Amygdala (tissue), 56 donors: ENCODE data around the gene SIRPB2.
A peak's percentile ranks its signal among the peaks of the same experiment; 100 is the strongest.

Experiments used
- DNase-seq, 56 donors: peaks; one replicate each; lab custom pipeline; 2025; lab: John Stamatoyannopoulos, UW

Gene SIRPB2

DNA sequence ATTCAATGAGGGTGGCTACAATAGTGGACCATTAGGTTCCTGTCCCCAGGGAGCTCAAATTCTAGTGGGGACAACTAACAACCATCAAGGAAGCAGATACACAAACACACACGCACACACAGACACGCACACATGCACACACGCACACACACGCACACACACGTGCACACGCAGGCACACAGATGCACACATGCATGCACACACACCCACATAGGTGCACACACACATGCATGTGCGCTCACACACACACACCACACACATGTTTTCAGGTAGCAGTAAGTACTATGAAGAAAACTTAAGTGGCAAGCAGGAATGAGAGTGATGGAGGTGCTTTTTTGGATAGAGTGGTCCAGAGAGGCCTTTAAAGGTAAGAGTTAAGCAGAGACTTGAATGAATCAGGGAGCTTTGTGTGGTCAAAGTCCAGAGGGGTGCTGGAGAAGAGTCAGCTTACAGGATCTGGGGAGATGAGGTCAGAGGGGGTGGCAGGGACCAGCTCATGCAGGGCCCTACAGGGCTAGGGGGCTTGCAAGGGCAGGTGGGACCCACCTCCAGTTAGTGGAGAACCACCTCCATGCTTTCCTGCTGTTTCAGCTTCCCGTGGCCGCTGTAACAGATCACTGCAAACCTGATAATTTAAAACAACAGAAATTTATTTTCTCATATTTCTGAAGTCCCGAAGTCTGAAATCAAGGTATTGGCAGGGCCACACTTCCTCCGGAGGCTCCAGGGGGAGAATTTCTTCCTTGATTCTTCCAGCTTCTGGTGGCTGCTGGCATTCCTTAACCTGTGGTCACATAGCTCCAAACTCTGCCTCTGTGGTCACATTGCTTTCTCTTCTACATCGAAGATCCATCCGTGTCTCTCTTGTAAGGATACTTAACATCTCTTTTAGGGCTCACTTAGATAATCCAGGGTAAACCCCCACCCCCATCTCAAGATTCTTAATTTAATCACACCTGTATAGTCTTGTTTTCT lies 17.7 kb downstream of the SIRPB2 start:
- no peak for DNase-seq

DNA sequence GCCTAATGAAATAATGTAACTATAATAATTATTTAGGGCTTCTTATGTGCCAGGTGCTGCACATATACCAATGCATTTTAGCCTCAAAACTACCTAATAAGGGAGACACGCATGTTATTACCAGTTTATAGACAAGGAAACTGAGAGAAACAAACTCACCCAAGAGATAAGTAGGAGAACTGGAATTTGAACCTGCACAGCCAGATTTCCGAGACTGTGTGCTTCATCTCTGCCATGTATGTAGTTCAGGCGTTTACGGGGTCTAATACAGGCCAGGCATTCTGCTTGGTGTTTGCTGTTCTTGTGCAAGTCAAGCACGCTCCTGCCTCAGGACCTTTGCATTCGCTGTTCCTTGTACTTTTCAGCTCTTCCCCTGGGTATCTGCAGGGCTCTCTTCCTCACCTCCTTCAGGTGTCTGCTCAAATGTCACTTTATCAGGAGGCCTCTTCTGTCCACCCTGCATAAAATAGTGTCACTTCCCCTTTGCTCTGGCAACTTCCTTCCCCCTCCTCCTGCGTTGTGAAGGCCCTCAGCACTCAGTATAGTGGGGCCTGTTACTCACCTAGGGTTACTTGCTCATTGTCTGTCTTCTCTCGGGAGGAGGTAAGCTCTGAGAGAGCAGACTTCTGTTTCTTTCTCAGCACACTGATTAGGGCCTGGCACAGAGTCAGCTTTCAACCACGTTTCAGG lies 18.5 kb downstream of the SIRPB2 start:
- DNase-seq: no peak

DNA sequence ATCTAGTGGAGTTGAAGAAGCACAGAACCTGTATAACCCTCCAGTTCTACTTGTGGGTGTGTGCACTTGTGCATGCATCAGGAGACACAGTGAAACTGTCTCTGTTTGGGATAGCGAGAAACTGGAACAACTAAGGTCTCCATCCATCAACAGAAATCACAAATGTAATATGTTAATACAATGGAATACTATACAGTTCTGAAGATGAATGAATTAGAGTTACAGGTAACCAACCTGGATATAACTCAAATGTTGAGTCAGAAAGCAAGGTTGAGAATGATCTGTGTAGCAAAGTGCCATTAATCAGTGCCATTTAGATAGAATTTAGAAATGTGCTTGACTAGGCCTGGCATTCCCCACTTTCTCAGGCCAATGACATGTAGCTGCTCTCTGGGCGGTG lies 20.0 kb downstream of the SIRPB2 start:
- no peak for DNase-seq

DNA sequence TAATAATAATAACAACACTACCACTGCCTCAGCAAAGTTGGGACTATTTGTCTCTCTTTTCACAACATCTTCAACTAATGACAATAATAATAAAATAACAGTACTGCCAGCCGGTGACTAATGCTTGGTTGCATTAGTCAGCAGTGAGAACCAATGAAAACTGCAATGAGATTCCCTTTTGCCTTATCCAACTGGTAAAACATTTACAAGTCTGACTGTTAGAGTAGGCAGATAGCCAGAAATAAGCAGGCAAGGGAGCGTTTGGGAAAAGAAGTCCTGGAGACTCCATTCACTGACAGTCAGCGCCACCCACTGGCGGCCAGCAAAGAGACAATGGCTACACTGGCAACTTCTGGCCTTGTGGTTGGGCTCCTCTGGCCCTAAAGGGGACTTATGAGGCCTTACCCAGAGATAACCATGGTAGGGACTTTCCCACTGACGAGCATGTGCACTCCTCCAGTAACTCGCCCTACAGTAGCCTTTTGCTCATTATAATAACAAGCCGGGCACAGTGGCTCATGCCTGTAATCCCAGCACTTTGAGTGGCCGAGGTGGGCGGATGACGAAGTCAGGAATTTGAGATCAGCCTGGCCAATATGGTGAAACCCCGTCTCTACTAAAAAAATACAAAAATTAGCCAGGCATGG lies 21.2 kb downstream of the SIRPB2 start:
- DNase-seq: peak in 42 of 56 donors; percentile 2 to 69 (median 42)

DNA sequence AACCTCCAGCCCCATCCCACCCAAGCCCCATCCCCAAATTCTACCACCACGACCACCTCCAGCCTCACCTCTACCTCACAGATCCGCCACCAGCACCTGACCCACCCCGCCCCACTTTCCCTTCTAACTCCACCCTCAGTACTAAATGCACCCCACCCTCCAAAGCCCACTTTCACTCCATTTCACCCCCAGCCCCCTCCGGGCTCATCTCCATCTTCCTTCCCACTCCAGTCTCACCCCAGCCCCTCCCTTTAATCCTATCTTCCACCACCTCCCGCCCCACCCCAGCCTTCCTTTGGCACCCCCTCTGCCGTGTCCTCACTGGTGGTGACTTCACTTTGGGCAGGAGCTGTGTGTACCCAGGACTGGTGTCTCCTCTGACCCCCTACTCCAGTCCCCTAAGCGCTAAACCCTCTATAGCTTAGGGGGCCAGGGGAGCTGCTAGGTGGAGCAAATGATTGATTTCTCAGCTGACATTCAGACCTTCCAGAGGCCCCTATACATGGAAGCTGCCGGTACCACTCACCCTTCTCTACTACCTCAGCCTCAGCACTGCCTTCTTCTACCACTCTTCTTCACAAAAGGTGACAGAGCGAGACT lies 21.8 kb downstream of the SIRPB2 start:
- DNase-seq: no peak

DNA sequence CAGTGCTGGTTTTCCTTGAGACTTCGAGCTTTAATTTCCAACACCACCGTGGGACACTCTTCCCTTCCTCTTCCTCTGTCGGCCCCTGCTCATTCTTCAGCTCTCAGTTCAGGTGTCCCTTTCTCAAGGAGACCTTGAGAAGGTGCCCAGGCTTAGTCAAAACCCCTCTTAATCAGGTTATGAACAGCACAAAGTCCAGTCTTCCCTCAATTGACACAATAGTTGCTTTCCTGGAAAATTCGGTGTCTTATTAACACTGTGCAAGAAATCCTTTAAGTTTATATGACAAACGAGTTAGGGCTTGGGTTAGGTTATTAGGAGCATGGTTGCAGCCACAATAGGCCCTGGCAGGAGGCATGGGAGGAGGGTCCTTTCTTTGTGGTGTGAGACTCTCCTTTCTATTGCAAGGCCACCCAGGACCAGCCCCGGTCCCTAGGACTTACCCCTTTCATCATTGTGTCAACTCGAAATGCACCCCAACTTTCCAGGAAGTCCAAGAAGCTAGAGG lies 23.0 kb downstream of the SIRPB2 start:
- no peak for DNase-seq

DNA sequence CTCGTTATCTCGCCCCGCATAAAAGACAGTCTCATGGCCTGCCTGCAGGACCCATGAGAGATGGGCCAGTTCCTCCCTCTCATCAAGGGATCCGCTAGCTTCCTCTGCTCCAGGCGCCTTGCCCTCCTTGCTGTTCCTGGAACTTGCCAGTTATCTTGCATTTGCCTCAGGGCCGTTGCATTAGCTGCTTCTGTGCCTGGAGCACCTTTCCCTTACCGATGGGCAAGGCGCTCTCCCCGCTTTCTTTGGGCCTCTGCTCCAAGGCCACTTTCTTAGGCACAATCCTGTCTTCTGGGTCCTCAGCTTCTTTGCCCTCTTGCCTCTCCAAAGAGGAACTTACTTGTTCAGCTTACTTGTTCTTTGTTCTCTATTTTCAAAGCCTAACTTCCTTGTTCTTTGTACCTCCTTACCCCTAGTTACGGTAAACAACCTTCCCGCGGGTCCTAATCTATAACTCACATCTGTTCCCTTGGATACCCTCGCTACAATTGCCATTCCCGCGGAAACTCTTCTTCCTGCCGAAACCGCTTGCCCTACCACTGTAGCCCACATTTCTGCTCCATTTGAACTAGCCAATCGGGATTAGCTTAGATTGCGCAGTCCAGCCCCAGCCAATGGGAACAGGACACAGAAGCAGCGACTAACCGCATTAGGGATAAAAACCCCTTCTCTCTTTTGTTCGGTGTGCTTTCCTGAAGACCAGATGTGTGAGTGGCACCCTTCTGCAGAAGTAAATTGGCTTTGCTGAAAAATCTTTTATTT lies 23.7 kb downstream of the SIRPB2 start:
- peak in 13 of 56 donors; percentile 11 to 51 (median 28) for DNase-seq

DNA sequence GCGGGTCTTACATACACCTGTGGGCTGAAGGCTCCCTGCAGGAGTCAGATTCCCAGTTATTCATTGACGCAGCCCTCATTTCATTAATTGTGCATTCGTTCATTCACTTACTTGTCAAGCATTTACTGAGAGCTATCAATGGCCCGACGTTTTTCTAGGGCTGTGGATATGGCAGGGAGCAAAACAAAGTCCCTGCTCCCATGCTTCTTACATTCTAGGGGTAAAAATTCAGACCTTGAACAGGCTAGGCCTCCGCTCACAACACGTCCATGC lies 24.2 kb downstream of the SIRPB2 start:
- DNase-seq: peak in 1 of 56 donors; percentile 38

DNA sequence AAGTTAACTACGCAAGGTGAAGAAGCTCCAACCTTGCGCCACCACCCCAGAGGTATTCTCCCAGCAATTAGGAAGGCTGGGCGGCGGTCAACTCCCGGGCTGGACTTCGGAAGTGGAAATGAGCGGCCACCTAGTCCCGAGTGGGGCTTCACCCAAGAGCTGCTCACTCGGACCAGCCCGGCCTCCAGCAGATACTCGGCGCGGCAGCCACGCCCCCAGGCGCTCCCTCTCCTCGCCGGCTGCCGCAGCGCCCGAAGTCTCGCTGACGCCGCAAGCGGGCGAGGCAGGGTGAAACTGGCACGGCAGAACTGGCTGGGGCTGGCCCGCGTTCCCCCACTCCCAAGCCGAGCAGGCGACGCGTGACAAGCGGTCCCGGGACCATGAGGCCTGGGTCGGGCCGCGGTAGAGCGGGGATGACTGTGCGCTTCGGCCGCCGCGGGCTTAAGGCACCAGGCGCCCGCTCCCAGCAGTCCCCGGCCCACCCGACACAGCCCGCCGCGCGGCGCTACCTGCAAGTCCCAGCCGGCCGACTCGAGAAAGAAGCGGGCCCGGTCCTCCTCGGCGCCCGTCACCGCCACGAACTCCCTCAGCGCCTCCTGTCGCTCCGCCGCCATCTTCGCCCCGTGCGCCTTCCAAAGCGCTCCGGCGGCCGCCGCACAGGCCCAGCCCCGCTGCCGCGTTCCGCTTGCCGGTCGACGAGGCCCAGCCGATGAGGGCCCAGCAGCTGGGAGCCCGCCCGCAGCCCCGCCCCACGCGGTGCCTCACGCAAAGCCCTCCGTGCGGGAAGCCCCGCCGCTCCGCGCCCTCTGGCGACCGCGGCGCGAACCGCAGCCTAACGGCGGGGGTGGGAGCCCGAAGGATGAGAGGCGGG lies 24.8 kb downstream of the SIRPB2 start, which contains the start of gene NSFL1C:
NSFL1C (minus strand) TSS at position 639 of the 871 bp plus-strand sequence; CDS start at position 614, 25 bp downstream.
- peak; percentile 64 to 97 (median 89) for DNase-seq

DNA sequence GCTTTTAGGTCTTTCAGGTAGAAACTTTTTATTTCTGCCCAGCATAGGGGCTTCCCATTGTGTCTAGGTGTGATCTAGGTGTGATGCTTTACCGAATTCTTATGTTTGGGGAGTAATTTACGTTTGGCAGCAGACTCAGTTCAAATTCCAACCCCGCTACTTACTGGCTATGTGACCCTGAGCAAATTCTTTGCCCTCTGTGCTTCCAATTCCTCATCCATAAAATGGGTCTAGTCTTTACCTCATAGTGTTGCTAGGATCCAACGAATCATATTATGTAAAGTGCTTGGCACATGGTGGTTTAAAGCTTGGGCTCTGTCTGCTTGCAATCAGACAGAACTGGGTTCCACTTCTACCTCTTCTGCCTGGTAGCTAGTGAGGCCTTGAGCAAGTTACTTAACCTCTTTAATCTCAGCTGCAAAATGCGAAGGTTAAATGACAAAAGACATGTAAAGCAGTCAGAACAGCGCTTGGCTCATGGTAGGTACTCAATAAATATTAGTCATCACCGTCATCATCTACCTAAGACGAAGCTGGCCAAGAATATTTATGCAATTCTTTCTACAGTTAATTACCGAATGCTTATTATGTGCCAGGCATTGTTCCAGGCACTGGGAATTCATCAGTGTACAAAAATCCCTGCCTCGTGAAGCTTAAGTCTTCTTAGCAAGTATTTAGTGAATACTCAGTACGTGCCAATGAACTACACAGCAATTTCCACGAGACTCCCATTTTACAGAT lies 25.6 kb downstream of the SIRPB2 start:
- DNase-seq: no peak

DNA sequence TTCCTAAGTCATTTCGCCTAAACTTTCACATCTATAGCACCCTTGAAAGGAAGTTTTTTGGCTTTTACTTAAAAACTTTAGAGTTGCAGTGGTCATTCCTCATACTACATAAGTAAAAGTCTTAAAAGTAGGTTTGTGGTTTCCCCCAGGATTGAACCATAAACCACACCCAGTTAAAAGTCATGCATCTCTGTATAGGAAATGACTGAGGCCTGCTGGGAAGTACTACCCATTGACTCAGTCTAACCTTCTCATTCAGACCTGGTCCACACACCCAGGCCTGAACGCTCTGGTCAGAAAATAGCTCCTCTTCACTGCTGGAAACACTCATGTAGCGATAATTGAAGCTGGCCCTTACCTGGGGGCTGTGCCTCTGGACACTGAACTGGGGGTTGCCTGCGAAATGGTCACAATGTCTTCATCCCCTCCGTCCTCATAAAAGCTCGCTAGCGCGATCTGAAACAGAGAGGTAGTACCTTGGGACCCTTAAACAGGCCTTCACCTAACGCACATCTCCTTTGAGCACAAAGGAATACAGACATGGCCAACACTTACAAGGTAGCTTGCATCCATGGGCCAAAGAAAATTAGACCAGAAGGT lies 27.1 kb downstream of the SIRPB2 start:
- DNase-seq: no peak

DNA sequence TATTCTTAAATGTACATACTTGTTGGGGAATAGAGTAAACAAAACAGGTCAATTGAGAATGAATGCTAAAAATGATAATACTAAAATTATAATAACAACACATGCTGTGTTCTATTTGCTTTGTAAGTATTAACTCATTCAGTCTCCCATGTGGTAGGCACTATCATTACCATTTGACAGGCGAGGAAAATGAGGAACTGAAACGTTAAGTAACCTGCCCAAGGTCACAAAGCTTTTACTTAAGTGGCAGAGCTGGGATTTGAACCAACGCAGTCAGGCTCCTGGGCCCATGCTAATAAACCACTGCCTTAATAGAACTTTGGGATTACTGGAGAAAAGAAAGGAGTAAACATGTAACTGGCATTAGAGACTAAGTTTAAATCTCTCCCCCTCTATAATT lies 28.4 kb downstream of the SIRPB2 start:
- no peak for DNase-seq

DNA sequence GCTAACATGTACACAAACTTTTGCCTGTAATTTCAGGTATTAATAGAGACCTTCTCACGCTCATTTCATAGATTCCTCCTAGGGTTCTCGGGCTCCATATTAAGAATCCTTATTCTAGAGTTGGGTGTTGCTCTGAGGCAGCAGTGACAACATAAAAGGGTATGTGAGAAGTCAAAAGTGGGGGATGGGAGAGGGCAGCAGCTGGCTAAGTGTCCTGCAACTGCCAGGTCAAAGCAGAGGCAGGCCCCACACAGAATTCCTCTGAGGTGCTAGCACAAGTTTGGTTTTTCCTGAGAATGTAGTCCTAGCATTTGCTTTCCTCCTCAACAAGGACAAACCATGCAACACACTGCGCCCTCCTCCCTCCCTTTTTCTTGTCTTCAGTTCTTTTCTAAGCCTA lies 29.2 kb downstream of the SIRPB2 start:
- DNase-seq: no peak

DNA sequence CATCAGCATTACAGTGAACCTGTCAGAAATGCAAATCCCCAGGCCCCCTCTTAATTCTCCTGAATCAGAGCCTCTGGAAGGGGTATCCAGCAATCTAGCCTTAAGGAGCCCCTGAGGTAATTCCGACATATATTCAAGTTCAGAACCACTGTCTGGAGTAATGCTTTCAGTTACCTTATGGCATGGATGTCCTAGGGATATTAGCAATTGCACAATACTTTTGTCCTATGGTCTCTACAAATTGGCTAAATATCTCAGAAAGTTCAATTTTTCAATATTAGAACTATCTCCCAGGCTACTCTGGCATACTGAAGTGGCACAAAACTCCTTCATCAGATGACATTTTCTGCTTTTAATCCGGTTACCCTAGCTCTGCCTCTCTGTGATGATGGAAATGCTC lies 30.9 kb downstream of the SIRPB2 start:
- no peak for DNase-seq

DNA sequence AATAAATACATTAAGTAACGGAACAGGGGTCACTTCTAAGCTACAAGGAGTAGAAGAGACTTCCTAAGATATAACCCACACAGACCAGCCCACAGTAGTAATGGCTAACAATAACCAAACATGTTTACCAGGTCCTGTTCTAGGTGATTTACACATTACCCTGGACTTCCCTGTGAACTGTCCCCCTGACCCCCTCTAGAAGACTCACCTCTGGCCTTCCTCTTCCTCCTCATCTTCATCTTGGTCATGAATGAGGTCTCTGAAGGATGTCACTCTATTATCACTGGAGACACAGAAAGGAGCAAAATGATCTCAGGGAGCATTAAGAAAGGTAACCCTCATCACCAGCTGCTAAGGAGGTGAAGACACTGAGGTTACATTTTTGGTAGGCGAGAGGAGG lies 33.2 kb downstream of the SIRPB2 start:
- DNase-seq: no peak

DNA sequence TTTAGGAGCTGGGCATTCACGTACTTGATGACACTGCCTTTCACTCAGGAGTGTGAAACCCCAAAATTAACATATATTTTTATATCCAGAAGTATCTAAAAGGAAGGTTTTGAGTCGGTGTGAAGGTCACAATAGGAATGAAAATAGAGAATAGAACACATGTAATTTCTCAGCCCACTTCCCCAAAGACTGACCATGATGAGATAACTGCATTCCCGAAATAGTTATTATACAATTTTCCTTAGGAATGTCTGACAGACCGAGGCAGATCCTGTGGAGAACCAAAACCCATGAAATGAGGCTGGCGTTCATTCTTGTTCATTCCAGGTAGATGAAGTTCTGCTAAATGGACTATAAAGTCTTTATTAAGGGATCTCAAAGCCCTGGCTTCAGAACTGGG lies 34.9 kb downstream of the SIRPB2 start:
- no peak for DNase-seq

DNA sequence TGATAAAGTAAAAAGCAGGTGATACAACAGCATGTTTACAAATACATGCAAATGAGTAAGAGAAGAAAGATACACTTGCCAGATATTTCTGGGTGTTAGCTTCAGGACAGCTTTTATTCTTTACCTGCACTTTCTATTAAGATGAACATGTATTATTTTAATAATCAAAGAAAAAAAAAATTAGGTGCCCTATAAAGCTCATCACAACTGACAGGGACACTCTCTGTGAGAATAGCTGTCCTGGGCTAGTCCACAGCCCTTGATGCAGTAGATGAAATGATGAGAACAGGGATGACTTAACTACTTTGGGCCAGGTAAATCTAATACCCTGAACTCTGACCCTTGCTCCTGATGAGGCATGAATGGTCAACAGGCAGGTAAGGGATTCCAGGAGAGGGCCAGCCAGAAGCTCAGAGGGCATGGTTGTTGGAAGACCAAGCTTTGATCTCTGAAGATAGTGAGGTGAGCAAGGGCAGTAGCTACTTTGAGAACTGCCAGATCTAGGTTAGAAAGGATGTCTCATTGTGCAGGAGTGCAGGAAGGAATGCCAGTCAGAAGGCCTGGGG lies 40.2 kb downstream of the SIRPB2 start:
- DNase-seq: no peak

DNA sequence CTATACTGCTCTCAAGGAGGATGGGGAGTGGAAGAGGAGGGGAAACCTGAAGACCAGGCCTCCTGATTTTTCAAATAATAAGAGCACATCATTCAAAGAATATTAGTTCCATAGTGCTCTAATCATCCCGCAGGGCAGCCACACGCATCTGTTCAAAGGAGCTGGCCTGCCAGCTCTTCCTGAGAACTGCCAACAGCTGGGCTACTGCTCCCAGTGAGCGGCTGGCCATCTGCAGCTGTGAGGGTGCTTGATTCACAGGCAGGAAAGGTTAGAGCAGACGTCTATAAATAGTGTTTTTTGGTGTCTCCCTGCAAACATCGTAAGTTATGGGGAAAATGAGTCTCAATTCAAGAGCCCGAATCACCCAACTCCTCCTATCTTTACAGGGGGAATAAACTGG lies 41.9 kb downstream of the SIRPB2 start:
- DNase-seq: no peak
